ENCODE results near the gene IL16.

The IL16 gene

DNA sequence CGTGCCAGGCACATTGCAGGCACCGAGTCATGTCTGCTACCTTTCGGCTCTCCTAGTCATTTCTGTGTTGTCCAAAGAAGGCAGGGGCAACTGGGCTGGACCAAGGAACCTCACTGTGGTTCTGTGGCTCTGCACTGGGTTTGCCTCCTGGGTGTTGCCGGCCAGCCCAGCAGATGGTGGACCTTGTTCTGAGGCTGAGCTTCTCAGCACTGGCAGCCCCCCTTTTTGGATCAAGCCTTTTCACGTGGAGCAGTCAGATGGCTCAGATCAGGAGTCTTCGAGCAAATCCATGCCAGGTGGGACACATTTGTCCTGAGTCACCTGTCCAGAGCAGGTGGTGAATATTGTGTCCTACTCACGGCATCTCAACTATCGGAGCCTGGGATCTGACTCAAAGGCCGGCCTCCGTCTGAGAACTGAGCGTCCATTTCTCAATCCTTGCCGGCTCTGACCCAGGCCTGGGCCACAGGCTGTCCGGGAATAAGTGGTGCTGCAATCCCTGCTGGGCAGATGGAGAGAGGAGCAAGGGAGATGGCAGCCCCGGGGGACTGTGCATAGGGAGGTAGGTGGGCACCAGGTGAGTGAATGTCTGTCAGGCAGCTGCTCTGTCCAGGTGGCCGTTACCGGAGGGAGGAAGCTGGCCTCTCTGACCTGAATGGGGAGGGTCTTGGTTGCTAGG is at the start of gene IL16:
TSS of gene IL16 (plus strand) at position 304 of the 679 bp plus-strand sequence. CDS start 28,521 bp downstream, outside the sequence.
- TF ChIP-seq, protein P1, sequence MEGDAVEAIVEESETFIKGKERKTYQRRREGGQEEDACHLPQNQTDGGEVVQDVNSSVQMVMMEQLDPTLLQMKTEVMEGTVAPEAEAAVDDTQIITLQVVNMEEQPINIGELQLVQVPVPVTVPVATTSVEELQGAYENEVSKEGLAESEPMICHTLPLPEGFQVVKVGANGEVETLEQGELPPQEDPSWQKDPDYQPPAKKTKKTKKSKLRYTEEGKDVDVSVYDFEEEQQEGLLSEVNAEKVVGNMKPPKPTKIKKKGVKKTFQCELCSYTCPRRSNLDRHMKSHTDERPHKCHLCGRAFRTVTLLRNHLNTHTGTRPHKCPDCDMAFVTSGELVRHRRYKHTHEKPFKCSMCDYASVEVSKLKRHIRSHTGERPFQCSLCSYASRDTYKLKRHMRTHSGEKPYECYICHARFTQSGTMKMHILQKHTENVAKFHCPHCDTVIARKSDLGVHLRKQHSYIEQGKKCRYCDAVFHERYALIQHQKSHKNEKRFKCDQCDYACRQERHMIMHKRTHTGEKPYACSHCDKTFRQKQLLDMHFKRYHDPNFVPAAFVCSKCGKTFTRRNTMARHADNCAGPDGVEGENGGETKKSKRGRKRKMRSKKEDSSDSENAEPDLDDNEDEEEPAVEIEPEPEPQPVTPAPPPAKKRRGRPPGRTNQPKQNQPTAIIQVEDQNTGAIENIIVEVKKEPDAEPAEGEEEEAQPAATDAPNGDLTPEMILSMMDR (IDR thresholded peaks at IDR 0.05; ENCODE audit: insufficient read depth, low read length, poor library complexity, severe bottlenecking): no peak
- no peak for TF ChIP-seq EZH2phosphoT487 (conservative IDR thresholded peaks at IDR 0.05; ENCODE audit: low read length)
- Histone ChIP-seq H4K20me1 (ENCODE audit: low read depth, low read length) (no peaks in the 10 kb centered on the region), H3K27me3 (ENCODE audit: low read length) (no peaks in the 10 kb centered on the region), H3K4me3 (ENCODE audit: insufficient read depth, low read length, poor library complexity, severe bottlenecking) (no peak within 1 kb of the TSS), H3K36me3 (ENCODE audit: low read length) (no peaks in the 10 kb centered on the region), H2AFZ (ENCODE audit: low read depth, low read length, severe bottlenecking) (no peak within 1 kb of the TSS), H3K27ac (ENCODE audit: low read depth, low read length) (no peak within 1 kb of the TSS), H3K9me2 (replicated peaks; ENCODE audit: insufficient read depth, low read length) (no peaks in the 10 kb centered on the region), H3K4me2 (ENCODE audit: low read depth, low read length, poor library complexity, severe bottlenecking) (no peak within 1 kb of the TSS), H3F3A (ENCODE audit: insufficient read depth) (no peaks in the 10 kb centered on the region), H3K9ac (ENCODE audit: low read length) (no peak within 1 kb of the TSS), H3K9me3 (ENCODE audit: insufficient read depth, low read length) (no peaks in the 10 kb centered on the region), H3K79me2 (ENCODE audit: insufficient read depth, low read length) (no peaks in the 10 kb centered on the region)

- no peak overlapping the region for H2AFZ ChIP-seq (ENCODE audit: low read depth, low read length, severe bottlenecking)
- H3K9me2 ChIP-seq (replicated peaks; ENCODE audit: insufficient read depth, low read length): no peaks in the 10 kb centered on the region
- H3F3A ChIP-seq (ENCODE audit: insufficient read depth): no peaks in the 10 kb centered on the region
- no peak overlapping the region for H3K9ac ChIP-seq (ENCODE audit: low read length)
- H3K79me2 ChIP-seq (ENCODE audit: insufficient read depth, low read length): no peaks in the 10 kb centered on the region
- no peak overlapping the region for H3K4me2 ChIP-seq (ENCODE audit: low read depth, low read length, poor library complexity, severe bottlenecking)
- no peak overlapping the region for H3K27ac ChIP-seq (ENCODE audit: low read depth, low read length)
- TF ChIP-seq, protein P1 (IDR thresholded peaks at IDR 0.05; ENCODE audit: insufficient read depth, low read length, poor library complexity, severe bottlenecking): no peak
- TF ChIP-seq EZH2phosphoT487 (conservative IDR thresholded peaks at IDR 0.05; ENCODE audit: low read length): no peak
- H4K20me1 ChIP-seq (ENCODE audit: low read depth, low read length): no peaks in the 10 kb centered on the region
- no peak overlapping the region for H3K4me3 ChIP-seq (ENCODE audit: insufficient read depth, low read length, poor library complexity, severe bottlenecking)
- no peaks in the 10 kb centered on the region for H3K9me3 ChIP-seq (ENCODE audit: insufficient read depth, low read length)
- H3K27me3 ChIP-seq (ENCODE audit: low read length): no peaks in the 10 kb centered on the region
- H3K36me3 ChIP-seq (ENCODE audit: low read length): no peaks in the 10 kb centered on the region
Measured at GRCh38 chr15:81151389-81151788, 45.3 kb upstream of the IL16 start.

- H3K36me3 ChIP-seq (ENCODE audit: low read length): no peaks in the 10 kb centered on the region
- no peaks in the 10 kb centered on the region for H3K79me2 ChIP-seq (ENCODE audit: insufficient read depth, low read length)
- no peaks in the 10 kb centered on the region for H4K20me1 ChIP-seq (ENCODE audit: low read depth, low read length)
- no peak overlapping the region for H3K27ac ChIP-seq (ENCODE audit: low read depth, low read length)
- no peak overlapping the region for H2AFZ ChIP-seq (ENCODE audit: low read depth, low read length, severe bottlenecking)
- no peaks in the 10 kb centered on the region for H3F3A ChIP-seq (ENCODE audit: insufficient read depth)
- H3K9me3 ChIP-seq (ENCODE audit: insufficient read depth, low read length): no peaks in the 10 kb centered on the region
- no peak overlapping the region for H3K4me3 ChIP-seq (ENCODE audit: insufficient read depth, low read length, poor library complexity, severe bottlenecking)
- no peaks in the 10 kb centered on the region for H3K27me3 ChIP-seq (ENCODE audit: low read length)
- no peak for TF ChIP-seq EZH2phosphoT487 (conservative IDR thresholded peaks at IDR 0.05; ENCODE audit: low read length)
- TF ChIP-seq, protein P1 (IDR thresholded peaks at IDR 0.05; ENCODE audit: insufficient read depth, low read length, poor library complexity, severe bottlenecking): no peak
- H3K4me2 ChIP-seq (ENCODE audit: low read depth, low read length, poor library complexity, severe bottlenecking): no peak overlapping the region
- H3K9ac ChIP-seq (ENCODE audit: low read length): no peak overlapping the region
- no peaks in the 10 kb centered on the region for H3K9me2 ChIP-seq (replicated peaks; ENCODE audit: insufficient read depth, low read length)
Measured at GRCh38 chr15:81152339-81152738, 44.3 kb upstream of the IL16 start.

All from SU-DHL-6 (cell line).